B cell (primary cell): ENCODE results near the gene BMPER. TPM values are rescaled to one million over a fixed set of nuclear protein-coding genes. Genes with fewer than 3 reads are reported as not detected.

Experiments used
- ATAC-seq: fragments of 200-7000 bp; cut with Tn5 transposase; one replicate; pipeline ENCODE4 v1.10.0; 2021; ENCODE audit warnings: low read depth, mild to moderate bottlenecking, moderate number of reproducible peaks, moderate library complexity
- CTCF ChIA-PET: fragments of 350-600 bp; sonication (Branson Sonifier 250); formaldehyde crosslinking; loops from one replicate; lab custom pipeline; 2021; ENCODE audit warnings: antibody characterized with exemption, inconsistent platforms; lab: Charles Lee
- POLR2A ChIA-PET: fragments of 350-600 bp; sonication (Branson Sonifier 250); formaldehyde crosslinking; loops from one replicate; lab custom pipeline; 2021; ENCODE audit warnings: antibody characterized with exemption; lab: Charles Lee
- DNase-seq: peaks from one replicate; pipeline ENCODE4 v3.0.0; 2013
- H2AFZ ChIP-seq: 2 replicates; pipeline ENCODE4 v1.6.1; 2012; ENCODE audit warnings: mild to moderate bottlenecking, low read depth, low read length; ENCODE audit not compliant: insufficient read depth, poor library complexity, severe bottlenecking
- H3K27ac ChIP-seq, 2 donors: 1 replicate in 1 of 2; 2 replicates in 1 of 2; pipeline ENCODE4 v1.5.1; 2012 to 2013; ENCODE audit warnings: low read length in 2 of 2, mild to moderate bottlenecking in 2 of 2, moderate library complexity in 1 of 2
- H3K27me3 ChIP-seq, 4 experiments: fragments of 200-600 bp in 1 of 4; sonication (generic) in 1 of 4; replicated peaks in 1 of 4; 1 replicate in 2 of 4; 2 replicates in 2 of 4; pipeline versions ENCODE4 v1.6.1 to v1.7.0; 2013 to 2016; ENCODE audit warnings: low read length in 3 of 4, mild to moderate bottlenecking in 2 of 4, mixed read lengths in 1 of 4, moderate library complexity in 1 of 4; ENCODE audit not compliant: insufficient read depth in 4 of 4, control insufficient read depth in 3 of 4; ENCODE audit errors: control extremely low read depth in 1 of 4
- H3K36me3 ChIP-seq, 2 experiments: replicated peaks in 1 of 2; 1 replicate in 1 of 2; 2 replicates in 1 of 2; pipeline versions ENCODE4 v1.6.1 to v1.7.1; 2013; ENCODE audit warnings: low read length in 1 of 2; ENCODE audit not compliant: insufficient read depth in 2 of 2, control insufficient read depth in 1 of 2; ENCODE audit errors: control extremely low read depth in 1 of 2, extremely low read depth in 1 of 2
- H3K4me1 ChIP-seq, 2 donors: fragments of 200-600 bp in 1 of 2; sonication (generic) in 1 of 2; 1 replicate in 1 of 2; 2 replicates in 1 of 2; pipeline versions ENCODE4 v1.5.1 to v1.6.1; 2013 to 2017; ENCODE audit warnings: low read length in 2 of 2; ENCODE audit not compliant: control insufficient read depth in 2 of 2, insufficient read depth in 2 of 2
- H3K4me2 ChIP-seq: replicated peaks from 2 replicates; pipeline ENCODE3; 2012; ENCODE audit warnings: mild to moderate bottlenecking, low read depth, low read length; ENCODE audit not compliant: poor library complexity, severe bottlenecking
- H3K4me3 ChIP-seq, 5 experiments: fragments of 200-600 bp in 1 of 5; sonication (generic) in 1 of 5; 1 replicate in 3 of 5; 2 replicates in 2 of 5; pipeline versions ENCODE4 v1.5.1 to v1.7.0; 2011 to 2016; ENCODE audit warnings: low read length in 4 of 5, mild to moderate bottlenecking in 4 of 5, low read depth in 2 of 5, control low read depth in 1 of 5, moderate library complexity in 1 of 5; ENCODE audit not compliant: insufficient read depth in 1 of 5; ENCODE audit errors: control extremely low read depth in 1 of 5, extremely low read depth in 1 of 5
- H3K79me2 ChIP-seq: fragments of 200-600 bp; sonication (generic); one replicate; pipeline ENCODE4 v1.6.0; 2016; ENCODE audit warnings: low read length; ENCODE audit not compliant: control insufficient read depth, insufficient read depth
- H3K9ac ChIP-seq: fragments of 200-600 bp; sonication (generic); 2 replicates; pipeline ENCODE4 v1.6.1; 2017; ENCODE audit warnings: mild to moderate bottlenecking, low read length, moderate library complexity
- H3K9me3 ChIP-seq, 3 donors: one replicate each; pipeline versions ENCODE4 v1.6.1 to v1.7.1; 2013; ENCODE audit warnings: low read length in 2 of 3; ENCODE audit not compliant: control insufficient read depth in 2 of 3, insufficient read depth in 1 of 3; ENCODE audit errors: control extremely low read depth in 1 of 3
- H4K20me1 ChIP-seq: 2 replicates; pipeline ENCODE4 v1.6.0; 2012; ENCODE audit warnings: mild to moderate bottlenecking, low read length; ENCODE audit not compliant: insufficient read depth, control insufficient read depth, poor library complexity, severe bottlenecking
- H3K27ac Mint-ChIP-seq: one replicate; pipeline ENCODE4 v1.8.0; 2021; ENCODE audit warnings: mixed read lengths
- H3K27me3 Mint-ChIP-seq: one replicate; pipeline ENCODE4 v1.8.0; 2021; ENCODE audit warnings: mixed read lengths
- H3K4me1 Mint-ChIP-seq: one replicate; pipeline ENCODE4 v1.8.0; 2021; ENCODE audit warnings: mixed read lengths
- H3K4me3 Mint-ChIP-seq: one replicate; pipeline ENCODE4 v1.8.0; 2021; ENCODE audit warnings: mixed read lengths
- H3K9me3 Mint-ChIP-seq: one replicate; pipeline ENCODE4 v1.8.0; 2022; ENCODE audit warnings: mixed read lengths; ENCODE audit not compliant: insufficient read depth
- EZH2 ChIP-seq: IDR thresholded peaks from 2 replicates; pipeline ENCODE4 v1.6.1; 2012; ENCODE audit warnings: borderline replicate concordance, low read depth, mild to moderate bottlenecking, moderate library complexity, low read length; ENCODE audit not compliant: insufficient read depth, poor library complexity, severe bottlenecking
- WGBS: methylation state at CpG from one replicate; pipeline ENCODE4 v1.1.5; 2013; ENCODE audit warnings: missing lambda C conversion rate; ENCODE audit not compliant: insufficient coverage; 5-methylcytosine and 5-hydroxymethylcytosine counted together
- intact Hi-C: fragments of 100-400 bp; cut with micrococcal nuclease; formaldehyde crosslinking; loops from one replicate; pipeline ENCODE4 v1.10.0; 2022
- polyA plus RNA-seq: library from polyadenylated mRNA; depleted of rRNA; stranded (reverse); fragments of >200 nt; gene quantifications from 2 replicates; pipeline ENCODE4 v1.2.3, GENCODE V29; 2012
- total RNA-seq, 2 donors: library from RNA; stranded (reverse); fragments of 120-200 nt in 1 of 2; gene quantifications; 1 replicate in 1 of 2; 2 replicates in 1 of 2; pipeline versions ENCODE4 v1.2.3 to v1.2.4, GENCODE V29; 2013 to 2022
- TF ChIP-seq, protein P1 (sequence below): fragments of 200-600 bp; IDR thresholded peaks from one replicate; pipeline ENCODE4 v1.8.0; 2022; ENCODE audit warnings: antibody characterized with exemption, mild to moderate bottlenecking

BMPER gene
- total and polyA plus RNA-seq, 2 donors (not counting 1 experiment from before 2014, with no cell fraction given): not detected

- Mint-ChIP-seq H3K9me3 (no peaks in the 10 kb centered on the region), H3K27ac (no peak overlapping the region), H3K4me3 (no peak overlapping the region), H3K27me3 (no peaks in the 10 kb centered on the region), H3K4me1 (no peaks in the 10 kb centered on the region)
- CTCF ChIA-PET: no interaction called here
- no peaks in the 10 kb centered on the region for H3K9me3 ChIP-seq
- POLR2A ChIA-PET: no interaction called here
- no peaks in the 10 kb centered on the region for H3K36me3 ChIP-seq
- WGBS: no CpG with 5 or more reads among the region's 5 CpGs
- ATAC-seq (no peak), DNase-seq (no peak)
- no peaks in the 10 kb centered on the region for H4K20me1 ChIP-seq
- H3K27me3 ChIP-seq: no peaks in the 10 kb centered on the region
- H3K4me2 ChIP-seq: no peak overlapping the region
- TF ChIP-seq EZH2: no peak
- TF ChIP-seq, protein P1, sequence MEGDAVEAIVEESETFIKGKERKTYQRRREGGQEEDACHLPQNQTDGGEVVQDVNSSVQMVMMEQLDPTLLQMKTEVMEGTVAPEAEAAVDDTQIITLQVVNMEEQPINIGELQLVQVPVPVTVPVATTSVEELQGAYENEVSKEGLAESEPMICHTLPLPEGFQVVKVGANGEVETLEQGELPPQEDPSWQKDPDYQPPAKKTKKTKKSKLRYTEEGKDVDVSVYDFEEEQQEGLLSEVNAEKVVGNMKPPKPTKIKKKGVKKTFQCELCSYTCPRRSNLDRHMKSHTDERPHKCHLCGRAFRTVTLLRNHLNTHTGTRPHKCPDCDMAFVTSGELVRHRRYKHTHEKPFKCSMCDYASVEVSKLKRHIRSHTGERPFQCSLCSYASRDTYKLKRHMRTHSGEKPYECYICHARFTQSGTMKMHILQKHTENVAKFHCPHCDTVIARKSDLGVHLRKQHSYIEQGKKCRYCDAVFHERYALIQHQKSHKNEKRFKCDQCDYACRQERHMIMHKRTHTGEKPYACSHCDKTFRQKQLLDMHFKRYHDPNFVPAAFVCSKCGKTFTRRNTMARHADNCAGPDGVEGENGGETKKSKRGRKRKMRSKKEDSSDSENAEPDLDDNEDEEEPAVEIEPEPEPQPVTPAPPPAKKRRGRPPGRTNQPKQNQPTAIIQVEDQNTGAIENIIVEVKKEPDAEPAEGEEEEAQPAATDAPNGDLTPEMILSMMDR: no peak
- H2AFZ ChIP-seq: no peak overlapping the region
- intact Hi-C loops: no loop called here
- no peak overlapping the region for H3K27ac ChIP-seq
- H3K4me3 ChIP-seq: no peak overlapping the region
- no peaks in the 10 kb centered on the region for H3K4me1 ChIP-seq
- no peak overlapping the region for H3K9ac ChIP-seq
- H3K79me2 ChIP-seq: no peaks in the 10 kb centered on the region
Measured at GRCh38 chr7:34090816-34091215, 185.5 kb downstream of the BMPER start.

- CTCF ChIA-PET: no interaction called here
- WGBS: 34% methylated on average over 2 of the region's 4 CpGs
- Histone ChIP-seq H3K79me2 (no peaks in the 10 kb centered on the region), H3K27me3 (no peaks in the 10 kb centered on the region), H3K4me2 (no peak overlapping the region), H3K4me1 (no peaks in the 10 kb centered on the region), H4K20me1 (no peaks in the 10 kb centered on the region), H3K9me3 (peaks cover 0 to 5% (median 0%) of the 10 kb centered on the region in 3 donors), H3K27ac (no peak overlapping the region), H2AFZ (no peak overlapping the region), H3K9ac (no peak overlapping the region), H3K36me3 (no peaks in the 10 kb centered on the region), H3K4me3 (no peak overlapping the region)
- DNase-seq (no peak), ATAC-seq (no peak)
- POLR2A ChIA-PET: no interaction called here
- Mint-ChIP-seq H3K9me3 (no peaks in the 10 kb centered on the region), H3K27ac (no peak overlapping the region), H3K4me3 (no peak overlapping the region), H3K27me3 (no peaks in the 10 kb centered on the region), H3K4me1 (no peaks in the 10 kb centered on the region)
- TF ChIP-seq, protein P1: no peak
- no peak for TF ChIP-seq EZH2
- intact Hi-C loops: no loop called here
Measured at GRCh38 chr7:34091321-34091917, 186.1 kb downstream of the BMPER start.
